NCI-H2196 treated with DMSO at 0.1 percent for 48 hours (cell line): Measurements from ENCODE around the gene RABGEF1.
A peak's percentile ranks its signal among the peaks of the same experiment; 100 is the strongest.
"Not testable (repeated sequence)": the region's sequence is repeated elsewhere in the genome, so short reads cannot be mapped to it uniquely, and the experiment has no call there.

ENCODE experiments used
- DNase-seq: peaks from one replicate; lab custom pipeline; 2025; ENCODE audit not compliant: unreplicated experiment; lab: John Stamatoyannopoulos, UW

Gene RABGEF1

DNA sequence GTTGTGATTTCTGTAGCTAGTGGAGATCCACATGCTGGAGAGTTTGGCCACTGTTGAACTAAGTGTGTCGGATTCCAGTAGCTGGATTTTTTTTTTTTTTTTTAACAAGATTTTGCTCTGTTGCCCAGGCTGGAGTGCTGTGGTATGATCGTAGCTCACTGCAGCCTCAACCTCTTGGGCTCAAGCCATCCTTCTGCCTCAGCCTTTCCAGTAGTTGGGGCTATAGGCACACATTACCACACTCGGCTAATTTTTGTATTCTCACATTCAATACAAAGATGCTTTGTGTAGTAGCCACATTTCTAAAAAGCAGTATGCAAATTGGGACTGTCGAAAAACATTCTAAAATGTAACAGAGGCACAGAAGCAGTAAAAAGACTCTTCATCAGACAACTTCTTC, 63.5 kb downstream of the RABGEF1 start:
- no peak for DNase-seq

GRCh38 chr7:66807736-66808135, 67.2 kb downstream of the RABGEF1 start:
- DNase-seq: no peak

- no peak for DNase-seq
Observed at GRCh38 chr7:66810716-66811115, 70.2 kb downstream of the RABGEF1 start.

GRCh38 chr7:66815186-66815875, 74.8 kb downstream of the RABGEF1 start:
- not testable (repeated sequence) for DNase-seq

- DNase-seq: no peak
Observed at GRCh38 chr7:66815951-66816350, 75.4 kb downstream of the RABGEF1 start.

- not testable (repeated sequence) for DNase-seq
Observed at GRCh38 chr7:66816658-66817057, 76.1 kb downstream of the RABGEF1 start.

DNA sequence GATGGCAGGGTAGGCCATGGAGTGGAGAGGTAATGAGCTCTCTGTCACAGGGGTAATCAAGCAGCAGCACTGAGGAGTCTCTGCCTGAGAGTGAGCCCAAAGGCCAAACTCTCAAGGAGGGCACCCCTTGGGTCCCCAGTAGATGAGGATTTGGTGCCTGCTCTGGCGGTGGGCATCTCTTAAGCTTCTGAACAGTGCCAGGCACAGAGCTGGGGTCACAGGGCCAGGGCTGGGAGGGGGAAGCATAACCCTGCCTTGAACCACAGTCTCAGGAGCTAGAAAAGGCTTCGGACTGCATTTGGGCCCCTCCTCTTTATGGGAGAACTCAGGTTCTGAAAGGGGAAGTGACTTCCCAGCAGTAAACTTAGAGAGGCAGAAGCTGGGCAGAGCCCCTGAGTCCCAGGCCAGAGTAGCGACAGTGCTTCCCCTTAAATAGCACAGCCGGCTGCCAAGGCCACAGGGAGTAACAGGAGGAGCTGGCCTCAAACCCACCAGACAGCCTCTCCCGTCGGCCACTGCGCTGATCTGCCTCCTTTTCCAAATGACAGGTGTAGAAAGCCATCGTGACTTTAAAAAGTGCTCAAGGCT, 76.8 kb downstream of the RABGEF1 start:
- not testable (repeated sequence) for DNase-seq

GRCh38 chr7:66817956-66818355, 77.4 kb downstream of the RABGEF1 start:
- not testable (repeated sequence) for DNase-seq

- no peak for DNase-seq
Observed at GRCh38 chr7:66824041-66824440, 83.5 kb downstream of the RABGEF1 start.

DNA sequence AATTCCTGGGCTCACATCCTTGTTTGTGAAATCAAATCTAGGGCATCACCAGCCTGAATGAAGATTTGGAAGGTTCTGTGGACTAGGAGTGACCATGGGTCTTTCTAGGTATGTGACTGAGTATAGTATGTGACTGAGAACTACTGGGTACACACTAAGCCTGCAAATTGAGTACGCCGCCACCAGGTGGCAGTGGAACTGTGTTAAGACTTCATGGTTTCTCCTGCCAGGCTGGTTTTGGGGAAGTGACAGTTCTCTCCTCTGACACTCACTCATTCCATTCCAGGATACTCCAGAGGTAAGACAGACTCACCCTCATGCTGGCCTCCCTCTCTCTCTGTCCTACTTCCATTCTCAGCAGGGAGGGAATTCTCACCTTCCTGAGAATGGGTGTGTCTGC, 85.0 kb downstream of the RABGEF1 start:
- not testable (repeated sequence) for DNase-seq

DNA sequence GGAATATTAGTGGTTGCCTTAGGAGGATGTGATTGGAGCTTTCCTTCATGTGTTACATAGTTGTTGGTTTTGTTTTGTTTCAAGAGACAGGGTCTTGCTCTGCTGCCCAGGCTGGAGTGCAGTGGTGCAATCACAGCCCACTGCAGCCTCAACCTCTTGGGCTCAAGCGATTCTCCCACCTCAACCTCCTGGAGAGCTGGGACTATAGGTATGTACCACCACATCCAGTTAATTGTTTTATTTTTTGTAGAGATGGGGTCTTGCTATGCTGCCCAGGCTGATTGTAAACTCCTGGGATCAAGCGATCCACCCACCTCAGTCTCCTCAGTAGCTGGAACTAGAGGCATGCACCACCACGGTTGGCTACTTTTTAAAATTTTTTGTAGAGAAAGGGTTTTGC, 86.1 kb downstream of the RABGEF1 start:
- DNase-seq: no peak

- not testable (repeated sequence) for DNase-seq
Observed at GRCh38 chr7:66830976-66831375, 90.4 kb downstream of the RABGEF1 start.

DNA sequence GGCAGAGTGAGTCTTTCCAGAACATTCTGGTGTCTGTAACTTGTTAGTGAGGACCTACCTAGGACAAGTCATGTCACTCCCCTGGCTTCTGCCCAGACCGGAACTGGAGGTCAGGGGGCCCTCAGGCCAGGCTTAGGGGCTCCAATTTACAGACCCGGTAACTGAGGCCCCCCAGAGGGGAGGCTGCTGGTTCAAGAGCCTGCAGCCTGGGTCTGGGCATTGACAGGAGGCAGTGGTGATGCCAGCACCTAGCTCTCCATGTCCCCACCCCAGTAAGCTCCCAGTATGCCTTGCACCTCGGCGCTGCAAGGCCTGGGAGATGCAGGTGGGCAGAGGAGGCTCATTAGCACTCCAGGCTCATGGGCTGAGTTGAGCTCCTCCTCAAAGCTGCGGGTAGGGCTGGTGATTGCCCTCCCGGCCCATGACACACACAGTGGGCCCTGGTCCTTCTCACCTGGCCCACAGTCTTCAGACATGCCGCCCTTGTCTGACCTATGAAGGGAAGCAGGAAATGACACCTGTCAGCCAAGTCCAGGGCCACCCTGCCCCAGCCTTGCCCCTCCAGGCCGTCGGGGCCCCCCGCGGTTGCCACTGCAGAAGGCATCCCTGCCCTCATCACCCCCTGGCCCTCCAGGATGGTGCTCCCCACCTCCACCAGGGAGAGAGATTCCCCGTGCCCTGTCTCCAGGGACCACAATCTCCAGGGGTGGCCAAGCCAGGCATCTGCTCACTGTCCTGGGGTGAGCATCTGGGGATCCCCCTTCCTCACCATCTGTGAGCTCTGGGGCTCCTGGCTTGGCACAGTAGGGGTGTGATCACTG, 92.2 kb downstream of the RABGEF1 start:
- DNase-seq: no peak

- DNase-seq: no peak
Observed at GRCh38 chr7:66837007-66837406, 96.5 kb downstream of the RABGEF1 start.

DNA sequence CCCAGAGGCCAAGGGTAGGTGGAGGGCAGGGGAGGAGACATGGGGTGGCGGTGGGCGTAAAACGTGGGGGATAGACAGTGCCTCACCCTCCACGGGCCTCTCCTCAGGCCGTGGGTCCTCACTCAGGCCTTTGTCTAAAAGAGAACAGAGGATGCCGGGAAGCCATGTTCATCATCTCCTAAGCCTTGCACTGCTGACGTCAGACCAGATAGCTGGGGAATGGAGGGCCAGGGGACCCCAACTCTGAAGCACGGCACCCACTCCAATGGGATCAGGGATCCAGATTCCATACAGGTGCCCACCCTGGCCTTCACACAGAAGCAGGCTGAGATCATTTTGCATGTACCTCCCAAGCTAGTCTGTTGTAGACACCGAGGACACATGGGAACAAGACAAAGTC, 97.1 kb downstream of the RABGEF1 start:
- DNase-seq: no peak

GRCh38 chr7:66839814-66840213, 99.3 kb downstream of the RABGEF1 start:
- DNase-seq: no peak

DNA sequence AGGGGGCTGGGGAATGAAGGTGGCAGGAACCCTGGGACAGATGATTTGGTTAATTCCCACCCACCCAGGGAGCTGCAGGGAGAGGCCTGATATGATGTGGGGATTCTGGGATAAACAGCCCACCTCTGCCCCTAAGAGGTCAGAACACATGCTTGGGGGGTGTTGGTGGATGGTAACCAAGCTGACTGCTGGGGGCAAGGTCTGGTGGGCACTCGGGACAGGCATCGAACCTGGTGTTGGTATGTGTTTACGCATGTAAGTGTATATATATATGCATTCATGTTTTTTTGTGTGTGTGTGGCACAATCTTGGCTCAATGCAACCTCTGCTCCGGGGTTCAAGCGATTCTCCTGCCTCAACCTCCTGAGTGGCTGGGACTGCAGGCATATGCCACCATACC, 99.8 kb downstream of the RABGEF1 start:
- no peak for DNase-seq

DNA sequence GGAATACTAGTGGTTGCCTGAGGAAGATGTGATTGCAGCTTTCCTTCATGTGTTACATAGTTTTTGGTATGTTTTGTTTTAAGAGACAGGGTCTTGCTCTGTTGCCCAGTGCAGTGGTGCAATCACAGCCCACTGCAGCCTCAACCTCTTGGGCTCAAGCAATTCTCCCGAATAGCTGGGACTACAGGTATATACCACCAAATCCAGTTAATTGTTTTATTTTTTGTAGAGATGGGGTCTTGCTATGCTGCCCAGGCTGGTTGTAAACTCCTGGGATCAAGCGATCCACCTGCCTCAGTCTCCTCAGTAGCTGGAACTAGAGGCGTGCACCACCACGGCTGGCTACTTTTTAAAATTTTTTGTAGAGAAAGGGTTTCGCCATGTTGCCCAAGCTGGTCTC, 101.4 kb downstream of the RABGEF1 start:
- no peak for DNase-seq

GRCh38 chr7:66843492-66843891, 103.0 kb downstream of the RABGEF1 start:
- not testable (repeated sequence) for DNase-seq

- peak; percentile 93 for DNase-seq
Observed at GRCh38 chr7:66844552-66845378, 104.2 kb downstream of the RABGEF1 start.
